Smooth muscle cell of the pulmonary artery (primary cell): ENCODE results near the gene CCDC102B. TPM values are rescaled to one million over a fixed set of nuclear protein-coding genes. Genes with fewer than 3 reads are reported as not detected.

Experiments
- total RNA-seq: library from RNA; depleted of rRNA; stranded (reverse); fragments of >200 nt; gene quantifications from 2 replicates; pipeline ENCODE4 v1.2.3, GENCODE V29; 2014

The CCDC102B gene
- 7.1 and 64.7 TPM in 2 replicates for total RNA-seq

GRCh38 chr18:68797871-68798270 is at the start of gene CCDC102B:
CCDC102B (plus strand) TSS chr18:68798080; CDS start chr18:68836764, 38,684 bp downstream.

Other genes starting within 250 kb of the CCDC102B start
- gene TMX3, start 83.0 kb upstream of the CCDC102B start, total RNA-seq = 71.7 and 101 TPM in 2 replicates